Ammon's horn (tissue), 1 donor: ENCODE results near the gene RAB17.

ENCODE experiments used
- DNase-seq: peaks from one replicate; pipeline ENCODE4 v3.0.0-alpha.2; 2016; ENCODE audit warnings: low spot score

The RAB17 gene

DNA sequence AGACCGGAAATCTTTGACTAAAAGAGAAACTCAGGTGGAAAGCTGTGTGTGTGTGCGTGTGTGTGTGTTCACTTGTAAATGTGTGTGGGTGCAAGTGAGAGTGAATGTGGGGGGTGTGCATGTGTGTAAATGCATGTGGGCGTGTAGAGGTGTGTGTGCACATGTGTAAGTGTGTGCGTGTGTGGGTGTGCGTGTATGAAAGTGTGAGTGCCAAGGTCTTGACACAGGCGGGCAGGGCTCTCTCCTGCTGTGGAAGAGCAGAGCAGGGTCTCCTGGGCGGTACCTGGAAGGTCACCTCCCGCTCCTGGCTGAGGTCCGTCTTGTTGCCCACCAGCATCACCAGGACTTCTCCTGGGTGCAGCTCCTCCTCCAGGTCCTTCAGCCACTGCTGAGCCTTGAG, 13.6 kb downstream of the RAB17 start:
- DNase-seq, result no peak

DNA sequence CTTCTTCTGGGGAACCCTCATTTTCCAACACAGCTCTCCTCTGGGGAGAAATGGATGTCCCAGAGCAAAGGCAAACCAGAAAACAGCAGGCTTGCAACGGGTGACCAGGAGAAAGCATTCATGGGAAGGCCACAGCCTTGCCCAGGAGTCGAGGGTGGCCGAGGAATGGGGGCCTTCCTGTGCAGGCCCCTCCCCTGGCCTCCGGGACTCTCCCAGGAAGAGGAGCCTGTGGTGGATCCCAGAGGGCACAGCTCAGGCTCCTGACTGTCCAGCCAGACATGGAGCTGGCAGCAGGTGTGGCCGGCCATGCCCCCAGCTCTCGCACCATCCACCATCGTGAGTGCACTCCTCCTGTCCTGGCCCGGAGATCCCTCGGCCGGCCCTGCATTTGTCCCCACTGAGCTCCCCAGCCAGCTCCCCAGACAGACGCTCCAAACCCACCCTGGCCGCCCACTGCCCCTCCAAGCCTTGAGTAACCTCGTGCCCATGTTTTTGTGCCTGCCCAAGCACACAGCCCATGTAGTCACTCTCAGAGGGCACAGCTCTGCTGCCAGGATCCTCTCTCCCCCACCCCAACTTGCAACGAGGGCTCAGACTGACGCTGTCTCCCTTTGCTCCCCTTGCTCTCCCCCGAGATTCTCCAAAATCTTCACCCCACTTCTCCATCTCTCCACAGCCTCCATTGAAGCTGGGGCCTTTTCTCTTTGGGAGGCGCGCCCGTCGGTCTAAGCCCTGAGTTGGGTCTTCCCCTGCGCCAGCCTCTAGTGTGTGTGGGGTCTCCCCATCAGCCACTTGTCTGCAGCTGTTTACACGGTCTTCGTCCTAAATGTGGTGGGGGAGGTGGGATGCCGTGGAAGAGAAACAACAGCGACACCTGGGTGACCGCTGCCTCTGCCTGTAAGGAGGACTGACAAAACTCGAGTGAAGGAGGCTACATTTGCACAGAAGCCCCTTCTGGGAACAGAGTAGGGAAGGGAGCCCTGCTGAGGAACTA, 14.4 kb downstream of the RAB17 start:
- no peak for DNase-seq

DNA sequence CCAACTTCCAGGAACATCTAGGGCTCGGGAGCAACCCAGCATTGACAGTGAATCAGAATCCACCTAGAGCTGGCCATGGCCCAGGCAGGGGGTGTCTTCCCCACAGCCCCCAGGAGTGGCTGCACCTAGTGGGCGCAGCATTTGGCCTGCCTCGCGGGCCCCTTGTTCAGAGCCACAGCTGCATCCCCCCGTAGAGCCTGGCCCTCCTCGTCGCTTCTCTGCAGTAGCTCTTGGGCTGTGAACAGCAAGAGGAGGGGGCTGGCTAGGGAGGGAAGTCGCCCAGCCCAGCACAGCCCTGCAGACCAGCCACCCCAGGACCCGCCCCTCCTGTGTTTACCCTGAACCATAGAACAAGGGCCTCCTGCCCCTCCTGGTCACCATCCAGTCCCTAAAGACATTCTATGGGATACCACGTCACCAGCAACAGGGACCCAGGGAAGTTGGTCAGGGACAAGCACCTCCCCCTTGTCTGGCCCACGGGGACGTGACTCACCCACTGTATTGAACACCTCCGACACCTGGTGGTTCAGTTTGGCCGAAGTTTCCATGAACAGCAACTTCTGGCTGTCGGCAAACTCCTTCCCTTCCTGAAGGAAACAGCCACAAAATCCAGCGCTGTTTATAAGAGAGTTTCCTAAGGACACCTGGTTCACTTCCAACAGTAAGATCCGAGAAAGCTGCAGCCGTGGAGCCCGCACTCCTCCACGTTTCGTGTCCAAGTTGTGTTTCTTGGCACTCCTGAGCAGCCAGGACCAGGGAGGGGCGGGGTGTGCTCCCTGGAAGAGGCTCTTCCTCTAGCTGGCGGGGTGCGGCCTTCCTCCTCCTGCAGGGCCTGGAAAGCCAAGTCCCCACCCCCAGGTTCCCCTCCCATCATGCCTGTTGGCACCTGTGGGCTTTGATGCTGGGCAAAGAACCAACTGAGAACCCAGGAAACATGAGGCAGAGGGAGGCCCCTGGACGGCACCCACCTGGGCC, 15.4 kb downstream of the RAB17 start:
- DNase-seq, result no peak

DNA sequence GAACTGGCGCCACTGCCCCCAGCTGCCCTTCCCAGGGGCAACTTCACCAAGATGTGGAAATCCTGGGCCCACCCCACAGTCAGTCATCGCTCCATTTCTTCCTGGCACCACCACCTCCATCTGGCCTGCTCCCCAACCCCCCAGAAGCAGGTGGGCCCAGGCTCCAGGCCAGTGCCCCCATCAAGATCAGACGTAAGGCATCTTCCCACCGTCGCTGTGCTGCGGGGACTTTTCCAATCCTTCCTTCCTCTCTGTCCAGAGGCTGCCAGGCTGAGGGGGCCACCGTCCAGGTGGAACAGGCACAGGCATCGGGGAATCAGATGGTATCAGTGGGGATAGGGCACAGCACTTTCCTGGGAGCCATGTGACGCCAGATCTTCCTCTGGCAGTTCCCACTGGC, 16.1 kb downstream of the RAB17 start:
- DNase-seq, result no peak

DNA sequence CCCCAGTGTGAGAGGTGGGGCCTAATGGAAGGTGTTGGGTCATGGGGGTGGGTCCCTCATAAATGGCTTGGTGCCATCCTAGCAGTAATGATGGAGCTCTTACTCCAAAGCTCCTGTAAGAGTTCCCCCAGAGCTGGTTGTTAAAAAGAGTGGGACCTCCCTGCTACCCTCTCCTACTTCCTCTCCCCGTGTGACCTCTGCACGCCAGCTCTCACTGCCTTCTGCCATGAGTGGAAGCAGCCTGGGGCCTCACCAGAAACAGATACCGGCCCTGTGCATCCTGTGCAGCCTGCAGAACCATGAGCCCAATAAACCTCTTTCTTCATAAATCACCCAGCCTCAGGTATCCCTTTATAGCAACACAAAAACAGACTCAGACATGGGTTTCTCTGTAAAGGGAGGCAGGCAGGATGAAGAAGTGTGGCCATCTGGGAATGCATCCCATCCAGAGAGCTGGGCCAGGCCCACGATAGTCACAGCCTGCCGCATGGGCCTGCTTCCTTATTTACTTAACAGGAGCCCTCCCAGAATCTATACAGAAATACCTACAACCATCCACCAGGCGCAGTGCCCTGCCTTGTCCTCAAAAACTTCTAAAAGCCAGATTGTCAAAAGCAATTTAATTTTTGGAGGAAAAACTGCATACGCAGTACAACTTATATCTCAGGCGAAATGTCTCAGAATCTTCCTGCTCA, 16.7 kb downstream of the RAB17 start:
- DNase-seq, result no peak

DNA sequence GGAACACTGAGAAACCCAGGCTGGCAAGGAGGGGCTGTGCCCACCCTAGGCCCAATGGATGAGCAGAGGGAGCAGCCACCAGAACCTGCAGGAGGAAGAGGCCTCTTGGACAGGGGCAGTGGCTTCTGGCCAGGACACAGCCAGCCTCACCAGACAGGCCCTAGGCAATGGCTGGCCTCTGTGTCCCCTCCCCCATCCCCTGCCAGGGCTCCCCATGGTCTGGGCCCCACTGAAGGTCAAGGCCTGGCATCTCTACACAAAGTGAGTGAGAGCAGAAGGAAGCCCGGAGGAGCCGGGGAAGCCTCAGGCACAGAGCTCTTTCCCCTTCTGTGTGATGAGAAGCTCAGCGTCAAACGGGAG, 17.8 kb downstream of the RAB17 start:
- DNase-seq, result no peak

DNA sequence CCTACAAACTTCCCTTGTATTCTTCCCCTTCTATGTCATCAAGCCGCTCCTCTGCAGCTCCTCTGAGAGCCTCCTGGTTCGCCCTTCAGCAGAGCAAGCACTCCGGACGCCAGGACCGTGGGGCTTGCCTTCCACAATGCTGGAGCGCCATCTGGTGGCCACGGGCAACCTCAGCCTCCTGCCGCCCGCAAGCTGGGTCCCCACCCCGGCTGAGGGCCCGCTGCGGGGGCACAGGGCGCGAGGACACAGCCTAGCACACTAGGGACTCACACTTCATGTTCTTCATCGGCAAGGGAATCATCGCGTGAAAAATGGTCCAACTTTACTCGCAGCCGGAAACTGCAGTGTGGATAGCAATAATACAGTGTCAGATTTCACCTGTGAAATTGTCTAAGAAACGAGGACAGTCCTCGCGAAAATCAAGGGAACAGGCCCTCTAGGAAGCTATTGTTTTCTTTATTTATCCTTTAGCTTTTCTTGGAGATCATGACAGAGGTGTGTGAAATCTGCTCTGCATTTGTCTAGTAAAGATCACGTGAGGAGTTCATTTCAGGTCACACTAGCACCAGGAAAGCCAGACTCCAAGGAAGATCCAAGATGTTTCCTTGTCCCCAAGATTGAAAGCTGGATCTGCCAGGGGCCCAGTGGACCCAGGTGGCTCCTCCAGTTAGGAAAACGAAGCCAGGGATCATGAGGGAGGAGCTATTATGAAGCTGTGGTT, 18.4 kb downstream of the RAB17 start:
- DNase-seq, result peak; percentile 95

DNA sequence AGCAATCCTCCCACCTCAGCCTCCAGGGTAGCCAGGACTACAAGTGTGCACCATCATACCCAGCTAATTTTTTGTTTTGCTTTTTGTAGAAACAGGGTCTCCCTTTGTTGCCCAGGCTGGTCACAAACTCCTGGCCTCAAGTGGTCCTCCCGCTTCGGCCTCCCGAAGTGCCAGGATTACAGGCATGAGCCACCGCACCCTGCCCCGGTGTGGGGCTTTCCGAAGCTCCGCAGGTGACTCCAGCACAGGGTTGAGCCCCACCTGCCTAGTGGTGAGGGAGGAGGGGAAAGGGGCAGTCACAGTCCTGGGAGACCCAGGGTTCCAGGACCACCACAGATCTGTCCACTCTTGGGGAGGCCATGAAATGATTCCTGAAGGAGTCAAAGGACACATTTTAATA, 19.0 kb downstream of the RAB17 start:
- DNase-seq, result no peak

DNA sequence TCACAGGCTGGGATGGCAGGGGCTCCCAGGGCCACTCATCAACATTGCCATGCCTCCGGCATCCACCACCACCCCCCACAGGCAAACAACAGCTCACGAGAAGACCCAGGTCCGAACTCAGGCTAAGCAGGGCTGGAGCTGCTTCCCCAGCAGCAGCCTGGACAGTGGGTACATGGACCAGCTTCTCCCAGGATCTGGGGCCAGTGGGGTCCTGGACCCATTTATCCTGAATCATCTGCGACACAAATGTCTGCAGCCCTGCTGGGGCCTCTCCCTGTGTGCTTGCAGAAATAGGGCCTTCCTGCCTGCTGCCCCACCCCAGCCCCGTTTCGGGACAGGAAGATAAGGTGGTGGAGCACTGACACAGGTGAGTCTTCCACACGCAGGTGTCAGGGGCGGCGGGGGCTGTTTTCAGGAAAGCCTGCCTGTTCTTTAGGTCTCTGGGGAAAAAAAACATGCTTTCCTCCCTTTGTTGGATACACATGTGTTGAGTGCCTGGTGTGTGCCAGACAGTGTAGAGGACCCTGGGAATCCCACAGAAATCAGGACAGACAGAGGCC, 19.7 kb downstream of the RAB17 start:
- DNase-seq, result no peak

DNA sequence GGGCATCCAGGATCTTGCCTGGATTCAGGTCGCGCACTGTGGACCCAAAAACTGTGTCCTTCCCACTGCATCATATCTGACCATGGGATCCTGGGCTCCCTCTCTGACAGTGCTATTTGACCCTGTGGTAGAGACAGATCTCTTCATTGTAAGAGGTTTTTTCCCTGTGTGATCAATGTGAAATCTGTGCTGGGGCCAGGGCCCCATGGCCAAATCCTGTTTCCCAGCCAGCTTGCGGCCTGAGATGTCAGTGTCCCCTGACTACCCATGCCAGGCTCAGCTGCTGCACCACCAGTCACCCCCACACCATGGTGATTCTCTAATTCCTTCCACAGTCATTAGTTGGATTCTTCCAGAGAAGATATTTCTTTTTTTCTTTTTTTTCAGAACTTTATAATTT, 20.6 kb downstream of the RAB17 start:
- DNase-seq, result no peak

DNA sequence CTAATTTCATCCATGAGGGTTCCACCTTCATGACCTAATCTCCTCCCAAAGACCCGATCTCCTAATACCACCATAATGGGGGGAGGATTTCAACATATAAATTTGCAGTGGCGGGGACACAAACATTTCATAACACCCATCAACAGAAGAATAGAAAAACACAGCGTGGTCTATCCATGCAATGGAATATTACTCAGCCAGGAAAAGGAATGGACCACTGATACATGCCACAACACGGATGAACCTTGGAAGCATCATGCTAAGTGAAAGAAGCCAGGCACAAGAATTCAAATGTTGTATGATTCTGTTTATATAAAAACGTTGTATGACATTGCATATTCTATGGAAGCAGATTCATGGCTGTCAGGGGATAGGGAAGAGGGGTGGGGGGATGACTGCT, 21.5 kb downstream of the RAB17 start:
- DNase-seq, result no peak

DNA sequence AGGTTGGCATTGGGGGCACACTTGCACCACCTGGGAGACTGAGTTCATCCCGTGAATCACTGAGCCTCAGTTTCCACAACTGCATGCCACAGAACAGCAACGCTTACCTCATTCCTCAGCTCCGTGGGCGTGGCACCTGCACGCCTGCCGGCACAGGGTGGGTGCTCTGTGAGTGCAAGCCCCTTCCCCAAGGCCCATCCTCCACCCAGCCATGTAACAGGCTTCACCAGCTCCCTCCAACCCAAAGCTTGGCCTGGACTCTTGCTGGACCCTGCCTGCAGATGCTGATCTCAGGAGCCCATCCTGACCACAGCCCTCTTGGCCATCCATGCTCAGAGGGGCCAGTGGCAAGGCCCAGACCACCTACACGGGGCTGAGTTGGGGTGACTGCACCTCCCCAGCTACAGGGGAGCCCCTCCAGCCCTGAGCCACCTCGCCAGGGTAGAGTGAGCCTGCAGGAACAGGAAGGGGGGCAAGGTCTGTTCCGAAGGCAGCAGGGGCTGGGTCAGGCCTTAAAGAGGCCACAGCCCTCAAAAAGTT, 22.3 kb downstream of the RAB17 start:
- DNase-seq, result no peak

DNA sequence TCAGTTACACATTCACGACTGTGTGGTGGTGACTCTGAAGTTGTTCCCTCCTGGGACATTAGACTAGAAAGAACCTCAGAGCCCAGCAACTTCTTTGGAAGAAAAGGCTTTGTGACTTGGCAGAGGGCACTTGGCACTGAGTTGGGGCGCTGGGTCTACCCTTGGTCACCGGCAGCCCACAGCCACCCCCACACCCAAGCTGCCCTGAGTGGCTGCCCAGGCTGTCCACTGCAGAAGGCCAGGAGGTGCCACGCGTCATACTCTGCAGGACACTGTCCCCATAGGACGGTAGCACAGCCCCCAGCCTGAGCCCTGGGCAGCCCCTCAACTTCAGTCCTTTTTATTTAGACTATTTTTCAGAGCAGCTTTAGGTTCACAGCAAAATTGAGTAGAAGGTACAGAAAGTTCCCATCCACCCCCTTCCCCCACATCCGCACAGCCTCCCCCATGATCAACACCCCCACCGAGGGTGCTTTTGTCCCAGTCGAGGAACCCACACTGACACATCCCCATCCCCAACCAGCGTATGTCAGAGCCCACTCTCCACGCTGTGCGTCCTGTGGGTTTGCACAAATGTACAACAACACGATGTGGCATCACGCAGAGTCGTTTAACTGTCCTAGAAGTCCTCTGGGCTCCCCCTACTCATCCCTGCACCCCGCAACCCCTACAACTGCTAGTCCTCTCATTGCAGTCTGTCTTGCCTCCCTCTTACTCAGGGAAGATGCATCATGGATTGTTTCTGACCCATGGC, 23.1 kb downstream of the RAB17 start:
- peak; percentile 36 for DNase-seq

DNA sequence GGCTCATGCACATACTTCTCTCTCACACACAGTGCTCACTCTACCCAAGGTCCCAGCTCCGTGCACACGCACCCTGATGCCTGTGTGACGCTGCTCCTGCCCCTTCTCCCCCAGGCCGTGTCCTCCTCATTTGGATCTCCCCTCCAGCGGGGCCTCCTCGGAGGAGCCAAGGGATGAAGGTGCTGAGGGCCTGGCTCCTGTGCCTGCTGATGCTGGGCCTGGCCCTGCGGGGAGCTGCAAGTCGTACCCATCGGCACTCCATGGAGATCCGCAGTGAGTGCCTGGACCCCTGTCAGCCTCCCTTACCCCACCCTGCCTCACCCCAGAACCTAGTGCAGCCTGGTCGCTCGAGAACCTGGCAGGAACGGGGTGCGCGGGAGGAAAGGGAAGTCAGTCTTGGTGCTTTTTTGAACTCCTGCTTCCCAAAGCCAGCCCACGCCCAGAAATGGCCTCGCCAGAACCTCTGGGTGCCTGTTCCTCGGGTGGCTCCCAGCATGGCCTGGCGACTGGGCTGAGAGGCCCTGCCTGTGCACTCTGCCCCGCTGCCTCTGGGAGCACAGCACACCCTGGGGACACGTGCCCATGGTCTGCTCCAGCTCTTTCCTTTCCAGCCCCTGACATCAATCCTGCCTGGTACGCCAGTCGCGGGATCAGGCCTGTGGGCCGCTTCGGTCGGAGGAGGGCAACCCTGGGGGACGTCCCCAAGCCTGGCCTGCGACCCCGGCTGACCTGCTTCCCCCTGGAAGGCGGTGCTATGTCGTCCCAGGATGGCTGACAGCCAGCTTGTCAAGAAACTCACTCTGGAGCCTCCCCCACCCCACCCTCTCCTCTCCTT, 23.9 kb downstream of the RAB17 start, which contains the start of gene PRLH:
Gene PRLH (plus strand): TSS at position 174 of the 835 bp plus-strand sequence. CDS start 0 bp downstream, at position 174.
- DNase-seq, result no peak

DNA sequence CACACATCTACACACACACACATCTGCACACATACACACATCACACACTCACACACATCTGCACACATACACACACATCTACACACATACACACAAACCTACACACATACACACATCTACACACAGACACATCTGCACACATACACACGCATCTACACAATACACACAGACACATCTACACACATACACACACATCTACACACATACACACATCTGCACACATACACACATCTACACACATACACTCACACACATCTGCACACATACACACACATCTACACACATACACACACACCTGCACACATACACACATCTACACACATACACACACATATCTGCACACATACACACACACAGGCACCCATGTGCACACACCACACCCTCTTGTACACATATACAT, 24.6 kb downstream of the RAB17 start:
- DNase-seq, result no peak

DNA sequence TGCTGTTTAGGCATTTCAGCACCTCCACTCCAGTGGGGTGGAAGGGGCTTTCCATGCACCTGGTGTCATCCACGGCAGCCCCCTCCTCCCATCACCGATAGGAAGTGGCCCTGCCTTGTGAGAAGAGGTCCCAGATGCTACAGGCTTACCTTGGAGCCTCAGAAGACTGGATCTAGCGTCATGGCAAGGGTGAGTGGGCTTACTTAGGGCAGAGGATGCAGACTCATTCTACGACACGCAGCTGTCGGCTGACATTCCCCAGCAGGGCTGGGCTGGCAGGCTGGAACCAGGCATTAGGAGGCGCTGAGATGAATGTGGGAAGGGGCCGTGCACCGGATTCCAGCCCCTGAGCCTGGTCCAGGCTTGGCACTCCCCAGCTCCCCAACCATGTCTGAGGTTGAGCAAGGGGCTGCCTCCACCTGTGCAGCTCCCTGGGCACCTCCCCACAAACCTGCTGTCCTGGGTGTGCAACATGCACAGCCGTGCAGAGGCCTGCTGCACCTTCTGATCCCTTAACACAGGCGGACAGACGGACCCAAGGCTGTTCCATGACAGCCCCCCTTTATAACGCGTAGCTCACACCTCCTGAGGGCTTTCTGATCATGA, 25.9 kb downstream of the RAB17 start:
- DNase-seq, result no peak

DNA sequence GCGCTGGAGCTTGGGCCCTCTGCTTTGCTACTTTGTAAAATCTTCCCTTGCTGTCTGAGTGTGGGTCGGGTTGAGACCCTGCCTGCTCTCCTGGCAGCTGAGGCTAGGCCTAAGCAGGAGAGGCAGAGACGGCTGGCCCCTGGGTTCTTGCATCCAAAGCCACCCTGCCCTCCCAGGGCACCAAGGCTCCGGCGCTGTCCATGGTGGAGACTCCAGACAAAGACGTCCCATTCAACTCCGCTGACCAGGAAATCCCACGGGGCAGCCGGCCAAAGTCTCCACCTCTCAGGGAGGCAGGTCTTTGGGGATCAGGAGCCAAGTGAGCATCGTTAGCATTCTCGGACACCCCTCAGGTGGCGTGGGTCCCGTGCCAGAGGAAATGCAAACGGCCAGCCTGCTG, 26.7 kb downstream of the RAB17 start:
- no peak for DNase-seq

DNA sequence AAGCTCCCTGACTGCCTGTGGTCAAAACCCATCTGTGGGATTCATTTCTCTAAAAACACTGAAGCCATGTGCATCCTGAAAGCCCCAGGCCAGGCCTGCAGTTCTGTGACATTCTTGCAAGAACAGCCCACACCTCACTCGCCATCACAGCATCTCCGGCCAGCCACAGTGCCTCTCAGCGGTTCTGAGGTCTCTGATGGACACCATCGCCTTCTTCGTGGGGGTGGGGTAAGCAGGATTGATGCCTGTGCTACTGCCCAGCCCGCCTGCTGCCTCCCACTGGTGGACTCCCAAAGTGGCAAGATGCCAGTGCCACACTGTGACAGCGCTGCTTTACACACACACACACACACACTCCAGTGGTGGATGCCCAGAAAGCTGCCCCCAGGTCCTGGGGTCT, 29.3 kb downstream of the RAB17 start:
- no peak for DNase-seq
